Trophoblast cell (in vitro differentiated cells and primary cell): ENCODE measurements around the gene TSPAN11.

ENCODE experiments used
- DNase-seq, 2 donors: peaks; one replicate each; pipeline ENCODE4 v3.0.0-alpha.2; 2016
- H2AFZ ChIP-seq: 2 replicates; pipeline ENCODE4 v1.6.1; 2013; ENCODE audit warnings: low read length, moderate library complexity, mild to moderate bottlenecking; ENCODE audit not compliant: insufficient read depth, poor library complexity
- H2AK5ac ChIP-seq: 2 replicates; pipeline ENCODE4 v1.6.1; 2013; ENCODE audit warnings: mild to moderate bottlenecking, low read length
- H2BK120ac ChIP-seq: 2 replicates; pipeline ENCODE4 v1.6.1; 2013; ENCODE audit warnings: low read length, mild to moderate bottlenecking, moderate library complexity; ENCODE audit not compliant: insufficient read depth, poor library complexity
- H2BK12ac ChIP-seq: 2 replicates; pipeline ENCODE4 v1.6.1; 2013; ENCODE audit warnings: mild to moderate bottlenecking, low read length, moderate library complexity
- H2BK5ac ChIP-seq: 2 replicates; pipeline ENCODE4 v1.6.1; 2013; ENCODE audit warnings: low read length, low read depth, moderate library complexity, mild to moderate bottlenecking; ENCODE audit not compliant: poor library complexity
- H3K14ac ChIP-seq: 2 replicates; pipeline ENCODE4 v1.6.1; 2013; ENCODE audit warnings: mild to moderate bottlenecking, low read length
- H3K18ac ChIP-seq: 2 replicates; pipeline ENCODE4 v1.6.1; 2013; ENCODE audit warnings: mild to moderate bottlenecking, low read length
- H3K23ac ChIP-seq: 2 replicates; pipeline ENCODE4 v1.6.1; 2013; ENCODE audit warnings: low read length
- H3K27ac ChIP-seq: 2 replicates; pipeline ENCODE4 v1.5.1; 2013; ENCODE audit warnings: low read depth, mild to moderate bottlenecking, inconsistent platforms, low read length, moderate library complexity
- H3K27me3 ChIP-seq: 2 replicates; pipeline ENCODE4 v1.6.1; 2013; ENCODE audit warnings: inconsistent platforms, mild to moderate bottlenecking, low read length, moderate library complexity; ENCODE audit not compliant: insufficient read depth
- H3K36me3 ChIP-seq, 2 experiments: 1 replicate in 1 of 2; 2 replicates in 1 of 2; pipeline ENCODE4 v1.6.1; 2013; ENCODE audit warnings: low read length in 2 of 2, mild to moderate bottlenecking in 2 of 2, moderate library complexity in 1 of 2; ENCODE audit not compliant: insufficient read depth in 2 of 2, control insufficient read depth in 1 of 2
- H3K4ac ChIP-seq: 2 replicates; pipeline ENCODE4 v1.6.1; 2013; ENCODE audit warnings: low read depth, mild to moderate bottlenecking, low read length, moderate library complexity
- H3K4me1 ChIP-seq, 2 experiments: 1 replicate in 1 of 2; 2 replicates in 1 of 2; pipeline ENCODE4 v1.6.1; 2013; ENCODE audit warnings: low read length in 2 of 2, mild to moderate bottlenecking in 2 of 2, moderate library complexity in 1 of 2; ENCODE audit not compliant: insufficient read depth in 2 of 2, control insufficient read depth in 1 of 2
- H3K4me2 ChIP-seq: 2 replicates; pipeline ENCODE4 v1.6.1; 2013; ENCODE audit warnings: inconsistent platforms, mild to moderate bottlenecking, low read length, moderate library complexity
- H3K4me3 ChIP-seq: 2 replicates; pipeline ENCODE4 v1.5.1; 2013; ENCODE audit warnings: mild to moderate bottlenecking, low read depth, low read length, inconsistent platforms
- H3K79me1 ChIP-seq: one replicate; pipeline ENCODE4 v1.6.1; 2013; ENCODE audit warnings: low read length
- H3K79me2 ChIP-seq: 2 replicates; pipeline ENCODE4 v1.6.1; 2013; ENCODE audit warnings: low read length, mild to moderate bottlenecking; ENCODE audit not compliant: control insufficient read depth, insufficient read depth, poor library complexity
- H3K9ac ChIP-seq: 2 replicates; pipeline ENCODE4 v1.6.1; 2013; ENCODE audit warnings: mild to moderate bottlenecking, low read length
- H3K9me3 ChIP-seq: 2 replicates; pipeline ENCODE4 v1.6.1; 2013; ENCODE audit warnings: low read depth, mild to moderate bottlenecking, control low read depth, inconsistent platforms, low read length; ENCODE audit not compliant: insufficient read depth
- H4K12ac ChIP-seq: 2 replicates; pipeline ENCODE4 v1.6.1; 2013; ENCODE audit warnings: low read depth, mild to moderate bottlenecking, low read length, moderate library complexity
- H4K8ac ChIP-seq: 2 replicates; pipeline ENCODE4 v1.6.1; 2013; ENCODE audit warnings: low read depth, mild to moderate bottlenecking, low read length, moderate library complexity
- H4K91ac ChIP-seq: one replicate; pipeline ENCODE4 v1.6.1; 2013; ENCODE audit warnings: low read depth, mild to moderate bottlenecking, low read length, moderate library complexity
- whole genome bisulfite sequencing: extraction: QIAGEN DNeasy Blood & Tissue Kit; methylation state at CpG from one replicate; pipeline ENCODE4 v1.1.7; 2013; ENCODE audit warnings: missing lambda C conversion rate; ENCODE audit not compliant: insufficient read length, insufficient coverage; ENCODE audit errors: extremely low coverage; 5-methylcytosine and 5-hydroxymethylcytosine counted together

Gene TSPAN11

DNA sequence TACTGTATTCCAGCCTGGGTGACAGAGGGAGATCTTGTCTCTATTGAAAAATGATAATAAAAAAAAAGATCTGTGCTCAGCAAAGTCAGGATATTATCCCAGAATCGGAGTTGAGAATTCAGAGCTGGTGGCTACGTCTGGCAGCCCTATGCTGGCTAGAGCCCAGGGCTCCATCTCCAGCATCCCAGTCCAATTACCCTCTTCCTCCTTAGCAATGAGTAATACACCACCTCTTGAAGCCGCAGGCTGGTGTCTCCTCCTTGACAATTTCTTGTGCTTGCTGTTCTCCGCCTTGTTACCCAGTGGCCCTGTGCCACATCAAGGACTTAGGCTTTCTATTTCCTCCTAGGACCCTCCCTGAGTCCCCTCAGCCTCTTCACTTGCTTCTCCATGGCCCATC is 108.7 kb downstream of the TSPAN11 start:
- Histone ChIP-seq H3K9ac (no peak overlapping the region), H2AK5ac (no peak overlapping the region), H4K8ac (no peak overlapping the region), H3K23ac (no peak overlapping the region), H3K4me2 (no peak overlapping the region), H3K4me1 (no peaks in the 10 kb centered on the region), H2BK120ac (no peak overlapping the region), H3K4me3 (no peak overlapping the region), H4K12ac (no peak overlapping the region), H2AFZ (no peak overlapping the region), H3K36me3 (no peaks in the 10 kb centered on the region), H3K4ac (no peak overlapping the region), H3K27me3 (no peaks in the 10 kb centered on the region), H3K9me3 (no peaks in the 10 kb centered on the region), H3K79me2 (no peaks in the 10 kb centered on the region), H3K18ac (no peak overlapping the region), H3K79me1 (no peaks in the 10 kb centered on the region), H2BK12ac (no peak overlapping the region), H4K91ac (no peak overlapping the region), H2BK5ac (no peak overlapping the region), H3K14ac (no peak overlapping the region), H3K27ac (no peak overlapping the region)
- WGBS, result no CpG with 5 or more reads among the region's 4 CpGs
- DNase-seq, result peak in 1 of 2 donors; percentile 9

DNA sequence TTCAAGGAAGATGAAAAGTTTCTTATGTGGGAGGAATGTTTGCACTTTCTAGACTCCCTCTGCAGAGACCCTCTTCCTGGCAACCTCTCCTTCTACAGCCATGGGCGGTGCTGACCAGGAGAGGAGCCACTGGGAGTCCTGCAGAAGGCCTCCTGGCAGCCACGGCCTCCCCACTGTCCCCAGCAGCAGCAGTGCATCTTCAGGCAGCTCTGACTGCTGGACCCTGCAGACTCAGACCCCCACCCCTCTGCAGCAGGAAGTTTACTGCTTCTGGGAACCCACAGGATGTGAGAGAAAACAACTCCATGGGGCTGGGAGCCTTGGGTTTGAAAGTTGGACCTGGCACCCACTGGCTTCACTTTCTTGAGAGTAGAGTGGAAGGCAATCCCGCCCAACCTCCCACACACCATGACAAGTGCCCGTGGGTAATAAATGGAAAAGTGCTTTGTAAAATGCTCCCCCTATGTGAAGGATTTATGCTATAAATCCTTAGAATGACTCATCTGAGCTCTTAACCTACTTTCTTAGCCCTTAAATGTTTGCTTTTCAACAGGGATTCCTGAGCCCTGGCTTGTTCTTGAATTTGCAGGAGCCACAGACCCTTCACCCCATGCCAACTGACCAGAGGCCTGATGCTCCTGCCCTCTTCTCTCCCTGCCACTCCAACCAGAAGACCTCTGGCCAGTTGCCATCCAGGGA is 109.6 kb downstream of the TSPAN11 start:
- Histone ChIP-seq H2BK12ac (no peak overlapping the region), H3K79me1 (no peaks in the 10 kb centered on the region), H3K9ac (no peak overlapping the region), H4K91ac (no peak overlapping the region), H3K4me1 (no peaks in the 10 kb centered on the region), H3K4me2 (no peak overlapping the region), H3K4ac (no peak overlapping the region), H3K14ac (no peak overlapping the region), H2BK120ac (no peak overlapping the region), H2BK5ac (no peak overlapping the region), H3K36me3 (no peaks in the 10 kb centered on the region), H4K8ac (no peak overlapping the region), H2AK5ac (no peak overlapping the region), H3K23ac (no peak overlapping the region), H3K9me3 (no peaks in the 10 kb centered on the region), H3K18ac (no peak overlapping the region), H3K27me3 (no peaks in the 10 kb centered on the region), H3K4me3 (no peak overlapping the region), H3K79me2 (no peaks in the 10 kb centered on the region), H4K12ac (no peak overlapping the region), H2AFZ (no peak overlapping the region), H3K27ac (no peak overlapping the region)
- DNase-seq, result no peak
- WGBS, result no CpG with 5 or more reads among the region's 4 CpGs

DNA sequence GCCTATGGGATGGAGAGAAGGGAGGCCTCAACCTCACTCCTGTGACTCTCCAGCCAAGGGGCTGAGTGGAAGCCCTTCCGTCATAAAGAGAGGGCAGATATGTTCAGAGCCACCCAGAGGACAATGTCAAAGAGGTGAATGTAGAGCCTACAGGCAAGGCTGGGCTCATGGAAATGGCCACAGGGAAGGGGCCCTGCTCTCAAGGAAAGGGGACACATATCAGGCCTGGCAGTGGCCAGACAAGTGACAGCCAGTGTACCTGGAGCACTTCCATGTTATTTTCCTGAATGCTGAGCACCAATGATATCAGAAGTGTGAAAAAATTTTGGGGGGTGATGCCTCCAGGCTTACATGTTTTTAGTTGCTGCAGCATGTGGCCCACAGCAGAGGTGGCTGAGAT is 110.5 kb downstream of the TSPAN11 start:
- Histone ChIP-seq H3K4me2 (no peak overlapping the region), H4K91ac (no peak overlapping the region), H3K27me3 (no peaks in the 10 kb centered on the region), H2AFZ (no peak overlapping the region), H3K27ac (no peak overlapping the region), H3K23ac (no peak overlapping the region), H3K9me3 (no peaks in the 10 kb centered on the region), H2AK5ac (no peak overlapping the region), H3K36me3 (no peaks in the 10 kb centered on the region), H3K4me3 (no peak overlapping the region), H3K79me2 (no peaks in the 10 kb centered on the region), H2BK5ac (no peak overlapping the region), H3K14ac (no peak overlapping the region), H3K4me1 (no peaks in the 10 kb centered on the region), H4K12ac (no peak overlapping the region), H4K8ac (no peak overlapping the region), H2BK120ac (no peak overlapping the region), H3K18ac (no peak overlapping the region), H2BK12ac (no peak overlapping the region), H3K79me1 (no peaks in the 10 kb centered on the region), H3K9ac (no peak overlapping the region), H3K4ac (no peak overlapping the region)
- WGBS, result no CpG with 5 or more reads among the region's 1 CpG
- DNase-seq, result no peak

DNA sequence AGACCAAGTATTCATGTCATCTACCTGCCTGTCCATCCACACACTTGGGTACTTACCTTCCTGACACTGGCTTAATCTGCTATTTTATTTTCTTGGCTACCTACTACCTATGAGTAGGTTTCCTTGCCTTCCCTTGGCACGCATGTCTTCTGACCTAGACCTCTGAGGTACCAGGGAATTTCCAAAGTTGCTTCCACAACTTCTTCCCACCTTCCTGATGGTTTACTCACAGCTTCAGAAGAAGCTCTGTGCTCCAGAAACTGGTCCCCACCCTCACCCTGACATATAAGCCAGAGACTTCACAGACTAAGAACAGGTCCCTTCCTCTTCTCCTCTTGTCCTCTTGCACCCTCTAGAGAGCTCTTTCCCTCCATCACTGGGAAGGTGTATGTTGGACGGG is 111.4 kb downstream of the TSPAN11 start:
- Histone ChIP-seq H3K79me1 (no peaks in the 10 kb centered on the region), H4K91ac (no peak overlapping the region), H3K4me1 (no peaks in the 10 kb centered on the region), H3K14ac (no peak overlapping the region), H4K8ac (no peak overlapping the region), H2BK12ac (no peak overlapping the region), H4K12ac (no peak overlapping the region), H3K18ac (no peak overlapping the region), H2AFZ (no peak overlapping the region), H3K23ac (no peak overlapping the region), H3K4me2 (no peak overlapping the region), H3K27ac (no peak overlapping the region), H3K27me3 (no peaks in the 10 kb centered on the region), H2BK5ac (no peak overlapping the region), H3K79me2 (no peaks in the 10 kb centered on the region), H3K4ac (no peak overlapping the region), H3K9me3 (no peaks in the 10 kb centered on the region), H3K9ac (no peak overlapping the region), H3K4me3 (no peak overlapping the region), H2BK120ac (no peak overlapping the region), H3K36me3 (no peaks in the 10 kb centered on the region), H2AK5ac (no peak overlapping the region)
- WGBS, result no CpG with 5 or more reads among the region's 2 CpGs
- no peak for DNase-seq
